HG03520 (cell line): Measurements from ENCODE around the gene RPN1.

Source experiments
- ATAC-seq: cut with Tn5 transposase; IDR thresholded peaks from one replicate; pipeline ENCODE4 v1.9.1; 2021; ENCODE audit warnings: mild to moderate bottlenecking, moderate library complexity; ENCODE audit not compliant: unreplicated experiment

The RPN1 gene

GRCh38 chr3:128585189-128585588 lies 65.4 kb downstream of the RPN1 start:
- ATAC-seq = no peak

GRCh38 chr3:128584412-128585020 lies 66.1 kb downstream of the RPN1 start:
- ATAC-seq = no peak

GRCh38 chr3:128581566-128581965 lies 69.1 kb downstream of the RPN1 start:
- no peak for ATAC-seq

- no peak for ATAC-seq
Measured at GRCh38 chr3:128579927-128580326, 70.7 kb downstream of the RPN1 start.

- no peak for ATAC-seq
Measured at GRCh38 chr3:128578346-128578745, 72.3 kb downstream of the RPN1 start.

- no peak for ATAC-seq
Measured at GRCh38 chr3:128577711-128578110, 72.9 kb downstream of the RPN1 start.

- no peak for ATAC-seq
Measured at GRCh38 chr3:128576290-128576689, 74.3 kb downstream of the RPN1 start.

GRCh38 chr3:128575777-128576176 lies 74.8 kb downstream of the RPN1 start:
- ATAC-seq = no peak

- no peak for ATAC-seq
Measured at GRCh38 chr3:128573707-128574162, 76.9 kb downstream of the RPN1 start.

GRCh38 chr3:128573160-128573559 lies 77.5 kb downstream of the RPN1 start:
- ATAC-seq = no peak

- no peak for ATAC-seq
Measured at GRCh38 chr3:128572644-128573105, 77.9 kb downstream of the RPN1 start.

- ATAC-seq = no peak
Measured at GRCh38 chr3:128572013-128572412, 78.6 kb downstream of the RPN1 start.
